Body of pancreas (tissue), 4 donors: Measurements from ENCODE around the gene DMKN.

Experiments used
- CTCF ChIP-seq, 7 experiments: fragments of 450-650 bp in 4 of 7; fragments of 200-600 bp in 3 of 7; sonication (generic) in 3 of 7; IDR thresholded peaks; one replicate each; pipeline ENCODE4 v1.5.1; 2016 to 2019; ENCODE audit warnings: antibody characterized with exemption in 7 of 7
- POLR2A ChIP-seq, 3 donors: fragments of 450-650 bp; IDR thresholded peaks; one replicate each; pipeline ENCODE4 v1.6.1; 2016; ENCODE audit warnings: antibody characterized with exemption in 3 of 3, mild to moderate bottlenecking in 2 of 3

- TF ChIP-seq CTCF (IDR thresholded peaks at IDR 0.05) (no peak), POLR2A (IDR thresholded peaks at IDR 0.05) (no peak)
These were observed 52.4 kb downstream of the DMKN start for GRCh38 chr19:35461060-35461459.
